Measurements from ENCODE around the gene REV3L. TPM values are rescaled to one million over a fixed set of nuclear protein-coding genes. Genes with fewer than 3 reads are reported as not detected.
"Not testable (repeated sequence)": the region's sequence is repeated elsewhere in the genome, so short reads cannot be mapped to it uniquely, and the experiment has no call there.

Gene REV3L
- total RNA-seq, 2 experiments from 2014 or later: 18.8 to 20.9 TPM

DNA sequence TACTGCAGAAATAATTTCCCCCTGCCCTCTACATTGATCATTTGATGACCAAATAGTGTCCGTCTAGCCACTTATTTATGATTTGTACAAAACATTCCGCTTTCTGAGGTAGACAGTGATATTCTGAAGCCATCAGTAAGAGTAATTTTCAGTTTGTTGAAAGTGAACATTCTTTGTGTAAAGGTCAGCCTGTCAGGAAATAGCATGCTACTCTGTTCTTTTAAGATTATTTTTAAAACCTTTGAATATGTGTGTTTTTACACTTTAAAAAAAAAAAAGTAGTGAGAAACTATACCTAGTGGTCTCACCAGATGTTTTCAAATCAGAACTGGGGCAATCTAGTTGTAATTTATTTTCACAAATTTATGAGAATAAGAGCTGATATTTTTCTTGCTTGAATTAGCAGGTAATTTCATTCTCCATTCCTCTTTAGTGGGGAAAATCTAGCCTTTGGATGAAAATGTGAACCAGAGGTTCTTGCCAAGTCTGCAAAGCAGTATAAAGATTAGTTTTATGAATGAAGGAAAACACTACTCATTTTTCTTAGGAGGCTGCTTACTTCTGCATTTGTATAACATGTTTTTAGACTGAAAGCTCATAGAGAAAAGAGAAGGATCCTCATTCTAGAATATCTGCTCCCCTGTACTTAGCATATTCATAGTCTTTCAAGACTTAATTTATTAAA lies 12.1 kb upstream of the REV3L start:
- POLR2A ChIA-PET: interaction anchor here (0.7 kb wide), 1 partner anchor 149 kb away, joined by 7 read pairs; no protein-coding TSS in a partner anchor

GRCh38 chr6:111492499-111492898 lies 9.5 kb upstream of the REV3L start:
- ChIA-PET CTCF (no interaction called here), POLR2A (no interaction called here)

More for the DNA sequence above, 12.1 kb upstream of the REV3L start:
- CTCF ChIA-PET: interaction anchor here (0.7 kb wide), 1 partner anchor 356 kb away, joined by 4 read pairs; no protein-coding TSS in a partner anchor

GRCh38 chr6:111490067-111490466 lies 7.0 kb upstream of the REV3L start:
- CTCF ChIA-PET: interaction anchor here (0.7 kb wide), 1 partner anchor 104 kb away, joined by 4 read pairs; no protein-coding TSS in a partner anchor

GRCh38 chr6:111487661-111488060 lies 4.6 kb upstream of the REV3L start:
- CTCF ChIA-PET: interaction anchor here (1.6 kb wide), 1 partner anchor 229 kb away, joined by 5 read pairs; a partner anchor contains a TSS
- POLR2A ChIA-PET: interaction anchor here (1.2 kb wide), 1 partner anchor 228 kb away, joined by 7 read pairs; a partner anchor contains a TSS

More at GRCh38 chr6:111490067-111490466, 7.0 kb upstream of the REV3L start:
- POLR2A ChIA-PET: no interaction called here

DNA sequence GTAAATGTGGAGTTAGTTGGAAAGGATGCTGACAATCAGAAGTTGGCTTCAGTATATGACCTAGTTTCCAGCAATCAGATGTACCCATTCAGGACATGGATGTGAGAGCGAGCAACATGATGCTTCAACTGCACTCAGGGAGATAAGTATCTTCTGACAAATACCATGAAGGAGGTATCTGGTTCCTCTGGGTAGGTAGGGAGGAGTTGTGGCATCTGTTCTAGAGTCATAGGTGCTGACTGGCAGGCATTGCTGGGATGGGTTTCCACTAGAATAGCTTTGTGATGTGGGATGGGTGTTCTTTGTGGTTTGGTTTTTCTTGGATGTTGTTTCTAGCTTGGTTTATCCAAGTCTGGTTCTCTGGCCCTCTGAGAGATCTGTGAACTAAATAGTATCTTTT lies 3.9 kb upstream of the REV3L start:
- POLR2A ChIA-PET: interaction anchor here (1.2 kb wide), 1 partner anchor 228 kb away, joined by 7 read pairs; a partner anchor contains a TSS
- CTCF ChIA-PET: interaction anchor here (1.6 kb wide), 1 partner anchor 228 kb away, joined by 5 read pairs; a partner anchor contains a TSS

DNA sequence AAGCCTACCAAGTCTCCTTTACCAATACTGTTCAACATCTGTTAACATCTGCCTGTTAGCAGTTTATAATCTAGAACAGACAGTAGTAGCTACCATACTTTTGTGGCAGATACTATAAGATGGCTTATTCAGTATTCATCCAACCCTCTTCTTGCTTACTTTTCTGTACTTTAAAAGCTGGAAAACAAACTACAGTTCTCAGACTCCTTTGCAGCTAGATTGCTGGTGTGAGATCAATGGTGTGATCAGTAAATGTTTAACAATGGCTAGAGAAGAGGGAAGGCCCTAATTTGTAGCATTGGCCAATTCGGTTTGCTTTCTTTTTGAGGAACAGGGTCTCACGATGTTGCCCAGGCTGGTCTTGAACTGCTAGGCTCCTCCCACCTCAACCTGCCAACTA lies 3.5 kb upstream of the REV3L start:
- POLR2A ChIA-PET: interaction anchor here (0.7 to 1.2 kb wide), 2 partner anchors 227 to 677 kb away, joined by 3 to 7 read pairs; a partner anchor contains a TSS
- CTCF ChIA-PET: interaction anchor here (1.6 kb wide), 1 partner anchor 228 kb away, joined by 5 read pairs; a partner anchor contains a TSS

- CTCF ChIA-PET: no interaction called here
- POLR2A ChIA-PET: no interaction called here
These were observed 2.3 kb upstream of the REV3L start for GRCh38 chr6:111485342-111485741.

- POLR2A ChIA-PET: interaction anchor here (0.8 to 2.4 kb wide), 3 partner anchors 39 to 226 kb away, joined by 3 to 13 read pairs (median 8); partner anchors contain the start of gene TRAF3IP2
- CTCF ChIA-PET: no interaction called here
These were observed 1.6 kb upstream of the REV3L start for GRCh38 chr6:111484633-111484930.

DNA sequence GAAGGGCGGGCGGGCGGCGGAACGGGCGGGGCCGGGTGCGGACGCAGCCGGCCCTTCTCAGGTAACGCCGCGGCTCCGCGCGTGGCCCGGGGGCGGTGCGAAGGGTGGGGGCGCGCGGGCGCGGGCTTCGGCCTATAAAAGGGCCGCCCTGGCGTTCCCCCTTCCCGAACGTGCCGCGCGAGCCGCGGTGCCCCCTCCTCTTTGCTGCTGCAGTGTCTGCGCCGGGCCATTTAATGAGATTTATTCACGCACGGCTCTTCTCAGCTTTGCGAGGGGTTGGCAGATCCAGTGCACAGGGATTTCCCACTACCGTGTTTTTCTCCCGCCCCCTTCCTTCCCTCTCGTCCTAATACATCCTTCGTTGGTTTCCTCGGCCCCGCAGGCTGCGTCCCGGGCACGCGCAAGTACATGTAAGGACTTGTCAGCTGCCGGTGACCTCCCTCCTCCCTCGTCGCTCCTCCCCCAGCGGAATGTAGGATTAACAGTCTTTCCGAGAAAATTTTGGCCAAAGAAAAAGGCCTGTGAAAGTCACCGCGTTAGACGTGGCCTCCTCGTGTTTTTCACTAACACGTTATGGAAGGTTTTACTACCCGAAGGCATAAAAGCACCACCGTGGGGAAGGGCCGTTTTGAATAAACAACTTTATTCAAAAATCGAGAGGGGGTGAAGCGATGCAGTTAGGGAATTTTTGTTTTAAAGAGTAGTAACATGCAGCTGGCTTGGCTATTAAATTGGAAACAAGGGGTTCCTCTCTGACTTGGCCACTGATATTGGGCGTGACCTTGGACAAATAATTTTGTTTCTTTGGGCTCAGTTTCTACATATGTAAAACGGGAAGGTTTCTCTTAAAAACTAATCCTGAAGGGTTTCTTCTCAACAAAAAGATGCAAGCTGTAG lies 966 bp upstream of the REV3L start:
- POLR2A ChIA-PET: interaction anchor here (0.6 to 2.4 kb wide), 4 partner anchors 39 to 234 kb away, joined by 3 to 13 read pairs (median 6); partner anchors contain the start of gene TRAF3IP2

GRCh38 chr6:111482188-111482958 lies 645 bp downstream of the REV3L start:
- POLR2A ChIA-PET: interaction anchor here (0.5 to 2.4 kb wide), 13 partner anchors 10 to 532 kb away, joined by 3 to 13 read pairs (median 4); a partner anchor contains a TSS
- CTCF ChIA-PET: interaction anchor here (0.6 kb wide), 1 partner anchor 12 kb away, joined by 3 read pairs; no protein-coding TSS in a partner anchor

More for the DNA sequence above, 966 bp upstream of the REV3L start:
- CTCF ChIA-PET: no interaction called here

GRCh38 chr6:111481836-111482187 lies 1.2 kb downstream of the REV3L start:
- POLR2A ChIA-PET: no interaction called here
- CTCF ChIA-PET: no interaction called here

GRCh38 chr6:111480988-111481822 lies 1.8 kb downstream of the REV3L start:
- CTCF ChIA-PET: no interaction called here
- POLR2A ChIA-PET: interaction anchor here (0.6 kb wide), 1 partner anchor 146 kb away, joined by 3 read pairs; no protein-coding TSS in a partner anchor

DNA sequence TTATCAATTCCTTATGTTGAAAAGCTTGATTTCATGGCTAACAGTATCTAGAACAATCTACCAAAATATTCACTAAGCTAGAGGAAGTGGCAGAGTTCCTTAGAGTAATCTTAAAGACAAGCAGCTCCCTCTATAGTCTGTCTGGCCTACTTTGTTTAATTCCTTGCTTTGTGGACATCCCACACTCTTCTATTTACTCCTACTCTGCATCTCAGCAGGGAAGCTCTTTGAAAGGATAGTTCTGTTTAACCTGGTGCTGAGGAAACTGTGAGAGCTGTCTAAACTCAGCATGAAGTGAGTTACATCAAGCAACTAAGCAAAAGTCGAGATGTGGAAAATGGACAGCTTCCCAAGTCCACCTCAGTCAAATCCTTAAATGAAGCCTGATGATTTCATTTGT lies 4.3 kb downstream of the REV3L start:
- ChIA-PET POLR2A (interaction anchor here (1.6 kb wide), 1 partner anchor 219 kb away, joined by 13 read pairs; a partner anchor contains a TSS), CTCF (interaction anchor here (1.0 to 1.8 kb wide), 2 partner anchors 220 to 221 kb away, joined by 3 to 13 read pairs; a partner anchor contains a TSS)

GRCh38 chr6:111478064-111478476 lies 4.9 kb downstream of the REV3L start:
- ChIA-PET CTCF (interaction anchor here (1.0 to 1.8 kb wide), 2 partner anchors 219 to 221 kb away, joined by 3 to 13 read pairs; a partner anchor contains a TSS), POLR2A (interaction anchor here (1.6 kb wide), 1 partner anchor 219 kb away, joined by 13 read pairs; a partner anchor contains a TSS)

DNA sequence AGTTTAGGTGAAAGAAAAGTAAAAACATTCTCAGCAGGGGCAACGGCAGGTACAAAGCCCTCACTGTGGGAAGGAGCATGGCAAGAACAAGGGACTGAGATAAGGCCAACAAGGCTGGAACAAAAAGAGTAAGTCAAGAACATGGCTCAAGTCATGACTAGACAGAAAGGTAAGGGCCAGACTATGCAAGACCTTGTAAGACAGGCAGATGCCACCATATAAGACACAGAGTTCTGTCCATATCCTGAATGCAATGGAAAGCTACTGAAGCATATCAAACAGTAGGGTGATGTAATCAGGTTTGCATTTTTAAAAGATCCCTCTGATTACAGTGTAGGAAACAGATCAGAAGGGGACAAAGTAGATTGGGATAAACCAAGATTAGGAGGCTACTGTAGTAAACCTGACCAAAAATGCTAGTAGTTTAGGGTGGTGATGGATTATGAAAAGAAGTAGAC lies 5.5 kb downstream of the REV3L start:
- ChIA-PET CTCF (interaction anchor here (1.8 kb wide), 1 partner anchor 218 kb away, joined by 13 read pairs; a partner anchor contains a TSS), POLR2A (interaction anchor here (1.6 kb wide), 1 partner anchor 218 kb away, joined by 13 read pairs; a partner anchor contains a TSS)

DNA sequence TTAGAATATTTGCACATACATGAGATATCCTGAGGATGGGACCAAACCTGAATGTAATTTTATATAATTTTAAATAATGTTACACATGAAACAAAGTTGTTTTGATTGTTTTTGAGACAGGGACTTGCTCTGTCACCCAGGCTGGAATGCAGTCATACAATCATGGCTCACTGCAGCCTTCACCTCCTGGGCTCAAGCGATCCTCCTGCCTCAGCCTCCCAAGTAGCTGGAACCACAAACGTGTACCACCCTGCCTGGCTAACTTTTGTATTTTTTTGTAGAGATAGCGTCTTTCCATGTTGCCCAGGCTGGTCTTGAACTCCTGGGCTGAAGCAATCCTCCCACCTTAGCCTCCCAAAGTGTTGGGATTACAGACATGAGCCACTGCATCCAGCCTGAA lies 7.0 kb downstream of the REV3L start:
- CTCF ChIA-PET, POLR2A ChIA-PET: not testable (repeated sequence)

DNA sequence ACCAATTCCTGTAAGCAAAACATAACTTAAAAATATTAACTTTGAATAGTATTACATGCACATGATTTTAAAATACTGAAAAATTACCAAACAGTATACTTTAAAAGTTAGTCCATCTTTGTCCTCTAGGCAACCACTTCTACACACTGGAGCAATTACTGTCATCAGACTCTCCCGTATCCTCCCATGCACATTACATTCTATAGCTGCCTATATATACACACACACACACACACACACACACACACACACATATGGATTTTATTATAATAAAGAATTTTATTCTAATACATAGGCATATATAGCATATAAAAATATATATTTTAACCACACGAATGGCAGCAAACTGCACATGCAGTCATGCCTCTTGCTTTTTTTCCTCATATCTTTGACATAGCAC lies 8.2 kb downstream of the REV3L start:
- POLR2A ChIA-PET: interaction anchor here (0.6 kb wide), 1 partner anchor 121 kb away, joined by 3 read pairs; no protein-coding TSS in a partner anchor
- CTCF ChIA-PET: no interaction called here

- ChIA-PET CTCF (no interaction called here), POLR2A (no interaction called here)
These were observed 8.9 kb downstream of the REV3L start for GRCh38 chr6:111474106-111474505.

Data from activated CD8-positive, alpha-beta memory T cell treated with anti-CD3 and anti-CD28 coated beads for 36 hours (primary cell).